ENCODE results near the gene XK.

Gene XK

DNA sequence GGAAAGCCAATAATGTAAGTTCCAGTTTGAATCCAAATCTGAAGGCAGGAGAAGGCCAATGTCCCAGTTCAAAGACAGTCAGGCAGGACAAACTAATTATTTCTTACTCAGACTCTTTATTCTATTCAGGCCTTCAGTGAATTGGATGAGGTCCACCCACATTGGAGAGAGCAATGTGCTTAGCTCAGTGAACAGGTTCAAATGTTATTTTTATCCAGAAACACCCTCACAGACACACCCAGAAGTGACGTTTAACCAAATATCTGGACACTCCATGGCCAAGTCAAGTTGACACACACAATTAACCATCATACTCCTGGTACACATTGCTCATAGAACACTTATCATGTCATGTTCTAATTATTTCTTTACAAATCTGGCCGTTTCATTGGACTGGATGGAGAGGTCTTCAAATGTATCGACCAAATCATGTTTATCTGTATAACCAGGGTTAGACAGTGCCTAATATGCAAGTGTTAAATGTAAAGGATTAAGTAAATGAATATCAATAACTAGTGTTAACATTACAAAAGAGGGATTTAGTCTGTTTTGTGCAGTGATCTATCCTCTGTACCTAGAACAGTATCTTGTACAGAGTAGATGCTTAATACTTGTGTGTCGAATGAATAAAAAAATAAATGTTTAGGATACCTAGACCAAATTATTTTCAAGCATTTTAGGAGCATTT, 27.1 kb upstream of the XK start:
- peaks cover 16% of the 10 kb centered on the region for H3K27me3 ChIP-seq (replicated peaks; ENCODE audit: control insufficient read depth, insufficient read depth, low read length)
- H3K36me3 ChIP-seq (ENCODE audit: control insufficient read depth, insufficient read depth, low read length, severe bottlenecking) = no peaks in the 10 kb centered on the region
- H3K4me3 ChIP-seq (ENCODE audit: low read length) = no peak overlapping the region
- H3K4me1 ChIP-seq (ENCODE audit: control insufficient read depth, insufficient read depth, low read length) = no peaks in the 10 kb centered on the region
- no peak overlapping the region for H3K9ac ChIP-seq (ENCODE audit: low read length)
- no peak for DNase-seq (ENCODE audit: low read depth)
- no peaks in the 10 kb centered on the region for H3K9me3 ChIP-seq (ENCODE audit: control insufficient read depth, low read length)

DNA sequence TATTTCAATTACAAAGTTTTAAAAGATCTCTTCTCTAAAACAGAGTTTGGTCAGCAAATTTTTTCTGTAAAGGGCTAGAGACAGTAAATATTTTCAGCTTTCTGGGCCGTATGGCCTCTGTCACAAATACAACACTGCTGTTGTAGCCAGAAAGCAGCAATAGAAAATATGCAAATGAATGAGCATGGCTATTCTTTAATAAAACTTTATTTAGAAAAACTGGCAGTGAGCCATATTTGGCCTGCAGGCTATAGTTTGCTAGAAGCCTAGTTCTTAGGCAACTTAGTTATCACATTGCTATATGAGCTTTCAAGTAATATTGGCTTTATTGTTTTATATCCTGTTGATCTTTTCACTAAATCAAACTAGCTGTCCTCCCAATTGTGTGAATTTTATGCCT, 26.5 kb upstream of the XK start:
- peaks cover 18% of the 10 kb centered on the region for H3K27me3 ChIP-seq (replicated peaks; ENCODE audit: control insufficient read depth, insufficient read depth, low read length)
- H3K36me3 ChIP-seq (ENCODE audit: control insufficient read depth, insufficient read depth, low read length, severe bottlenecking) = no peaks in the 10 kb centered on the region

DNA sequence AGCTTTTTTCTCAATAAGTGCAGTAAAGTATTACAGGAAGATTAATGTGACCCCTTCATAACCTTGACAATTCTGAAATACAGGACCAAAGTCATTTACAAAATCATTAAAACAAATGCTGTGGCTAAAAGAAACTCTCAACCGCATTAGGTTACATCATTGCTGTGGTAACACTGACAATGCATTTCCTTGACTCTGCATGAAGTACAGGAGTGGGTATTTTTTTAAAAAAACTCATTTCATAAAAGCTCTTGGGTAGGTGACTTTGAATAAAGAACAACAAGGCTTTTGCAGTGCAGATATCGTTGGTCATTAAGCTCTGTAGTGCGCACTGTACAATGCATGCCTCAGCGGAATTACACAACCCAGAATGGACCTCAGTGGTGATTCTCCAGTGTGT, 23.4 kb upstream of the XK start:
- Histone ChIP-seq H3K4me3 (ENCODE audit: low read length) (no peak overlapping the region), H3K9me3 (ENCODE audit: control insufficient read depth, low read length) (no peaks in the 10 kb centered on the region), H3K4me1 (ENCODE audit: control insufficient read depth, insufficient read depth, low read length) (no peaks in the 10 kb centered on the region), H3K27me3 (replicated peaks; ENCODE audit: control insufficient read depth, insufficient read depth, low read length) (peaks cover 8% of the 10 kb centered on the region), H3K9ac (ENCODE audit: low read length) (no peak overlapping the region), H3K36me3 (ENCODE audit: control insufficient read depth, insufficient read depth, low read length, severe bottlenecking) (no peaks in the 10 kb centered on the region)
- no peak for DNase-seq (ENCODE audit: low read depth)

More for the DNA sequence above, 26.5 kb upstream of the XK start:
- no peak overlapping the region for H3K9ac ChIP-seq (ENCODE audit: low read length)
- DNase-seq (ENCODE audit: low read depth) = no peak
- no peaks in the 10 kb centered on the region for H3K9me3 ChIP-seq (ENCODE audit: control insufficient read depth, low read length)
- H3K4me1 ChIP-seq (ENCODE audit: control insufficient read depth, insufficient read depth, low read length) = no peaks in the 10 kb centered on the region
- no peak overlapping the region for H3K4me3 ChIP-seq (ENCODE audit: low read length)

DNA sequence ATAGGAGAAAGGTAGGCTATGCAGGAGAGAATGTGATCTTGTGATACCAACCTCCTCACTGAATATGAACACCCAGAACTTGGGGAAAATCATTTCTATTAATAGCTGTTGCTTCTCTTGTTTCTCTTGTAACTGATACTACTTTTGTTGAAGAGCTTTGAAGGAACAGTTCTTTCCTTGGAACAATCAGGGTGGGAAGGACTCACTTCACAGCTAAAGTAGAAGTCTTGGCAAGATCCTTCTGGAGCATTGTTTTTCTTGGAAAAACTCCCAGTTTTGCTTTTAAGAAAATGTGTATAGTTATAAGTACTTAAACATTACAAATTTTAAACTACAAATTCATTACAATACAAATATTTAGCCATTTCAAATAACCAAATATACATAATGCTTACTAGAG, 19.1 kb upstream of the XK start:
- Histone ChIP-seq H3K4me3 (ENCODE audit: low read length) (no peak overlapping the region), H3K9me3 (ENCODE audit: control insufficient read depth, low read length) (no peaks in the 10 kb centered on the region), H3K27me3 (replicated peaks; ENCODE audit: control insufficient read depth, insufficient read depth, low read length) (peaks cover 10% of the 10 kb centered on the region), H3K36me3 (ENCODE audit: control insufficient read depth, insufficient read depth, low read length, severe bottlenecking) (no peaks in the 10 kb centered on the region), H3K4me1 (ENCODE audit: control insufficient read depth, insufficient read depth, low read length) (no peaks in the 10 kb centered on the region), H3K9ac (ENCODE audit: low read length) (no peak overlapping the region)
- DNase-seq (ENCODE audit: low read depth) = no peak

DNA sequence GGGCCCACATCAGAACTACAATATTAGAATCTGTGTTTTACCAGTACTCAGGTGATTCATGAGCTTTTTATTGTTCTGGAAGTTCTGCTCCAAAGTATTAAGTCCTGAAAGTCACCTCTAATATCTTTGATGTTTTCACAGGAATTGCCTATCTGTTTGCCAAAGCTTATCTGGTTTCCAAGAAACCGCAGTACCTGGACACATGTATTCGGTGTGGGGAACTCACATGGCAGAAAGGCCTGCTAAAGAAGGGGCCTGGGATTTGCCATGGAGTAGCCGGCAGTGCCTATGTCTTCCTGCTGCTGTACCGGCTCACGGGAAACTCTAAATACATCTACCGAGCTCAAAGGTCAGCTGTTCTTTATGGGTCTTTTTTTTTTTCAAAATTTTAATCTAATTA, 18.4 kb upstream of the XK start:
- H3K4me3 ChIP-seq (ENCODE audit: low read length) = no peak overlapping the region
- no peak for DNase-seq (ENCODE audit: low read depth)
- peaks cover 12% of the 10 kb centered on the region for H3K27me3 ChIP-seq (replicated peaks; ENCODE audit: control insufficient read depth, insufficient read depth, low read length)
- H3K9me3 ChIP-seq (ENCODE audit: control insufficient read depth, low read length) = no peaks in the 10 kb centered on the region
- no peak overlapping the region for H3K9ac ChIP-seq (ENCODE audit: low read length)
- H3K36me3 ChIP-seq (ENCODE audit: control insufficient read depth, insufficient read depth, low read length, severe bottlenecking) = no peaks in the 10 kb centered on the region
- no peaks in the 10 kb centered on the region for H3K4me1 ChIP-seq (ENCODE audit: control insufficient read depth, insufficient read depth, low read length)

DNA sequence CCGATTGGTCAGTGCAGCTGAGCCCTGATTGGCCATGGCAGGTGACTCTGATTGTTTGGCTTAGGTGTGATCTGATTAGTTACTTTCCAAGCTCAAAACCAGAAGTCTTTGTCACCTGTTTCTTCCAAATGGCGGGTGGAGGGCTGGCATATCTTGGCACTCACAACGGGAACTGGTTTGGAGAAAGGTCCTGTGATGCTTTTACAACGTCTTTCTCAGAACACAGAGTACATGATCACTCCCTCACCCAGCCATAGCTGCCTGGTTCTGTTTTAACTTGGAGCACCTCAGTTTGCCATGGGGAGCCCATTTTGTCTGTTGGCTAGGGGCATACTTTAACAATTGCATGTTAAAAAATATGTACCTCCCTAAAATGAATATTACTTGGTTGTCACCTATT, 13.0 kb upstream of the XK start:
- no peak for DNase-seq (ENCODE audit: low read depth)
- peaks cover 3% of the 10 kb centered on the region for H3K4me1 ChIP-seq (ENCODE audit: control insufficient read depth, insufficient read depth, low read length)
- no peaks in the 10 kb centered on the region for H3K36me3 ChIP-seq (ENCODE audit: control insufficient read depth, insufficient read depth, low read length, severe bottlenecking)
- no peak overlapping the region for H3K9ac ChIP-seq (ENCODE audit: low read length)
- no peaks in the 10 kb centered on the region for H3K9me3 ChIP-seq (ENCODE audit: control insufficient read depth, low read length)
- peaks cover 14% of the 10 kb centered on the region for H3K27me3 ChIP-seq (replicated peaks; ENCODE audit: control insufficient read depth, insufficient read depth, low read length)
- no peak overlapping the region for H3K4me3 ChIP-seq (ENCODE audit: low read length)

DNA sequence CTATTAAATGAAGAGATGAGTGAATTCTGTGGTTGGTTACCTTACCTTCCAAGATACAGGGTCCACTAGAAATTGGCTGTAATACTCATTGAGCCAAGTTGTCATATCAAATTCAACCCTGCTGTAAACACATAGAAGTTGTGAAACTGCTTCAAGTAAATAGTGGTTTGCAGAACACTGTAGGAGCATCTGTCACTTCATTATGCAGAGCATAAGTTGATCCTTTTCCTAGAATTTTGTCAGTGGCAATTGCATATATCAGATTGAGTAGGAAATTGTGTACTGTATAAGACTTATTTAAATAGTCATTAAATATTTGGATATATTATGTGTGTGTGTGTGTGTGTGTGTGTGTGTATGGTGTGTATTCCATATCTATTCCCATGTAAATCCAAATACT, 8.8 kb upstream of the XK start:
- Histone ChIP-seq H3K9me3 (ENCODE audit: control insufficient read depth, low read length) (no peaks in the 10 kb centered on the region), H3K4me1 (ENCODE audit: control insufficient read depth, insufficient read depth, low read length) (peaks cover 3% of the 10 kb centered on the region), H3K4me3 (ENCODE audit: low read length) (no peak overlapping the region), H3K27me3 (replicated peaks; ENCODE audit: control insufficient read depth, insufficient read depth, low read length) (peaks cover 10% of the 10 kb centered on the region), H3K9ac (ENCODE audit: low read length) (no peak overlapping the region), H3K36me3 (ENCODE audit: control insufficient read depth, insufficient read depth, low read length, severe bottlenecking) (no peaks in the 10 kb centered on the region)
- DNase-seq (ENCODE audit: low read depth) = no peak

DNA sequence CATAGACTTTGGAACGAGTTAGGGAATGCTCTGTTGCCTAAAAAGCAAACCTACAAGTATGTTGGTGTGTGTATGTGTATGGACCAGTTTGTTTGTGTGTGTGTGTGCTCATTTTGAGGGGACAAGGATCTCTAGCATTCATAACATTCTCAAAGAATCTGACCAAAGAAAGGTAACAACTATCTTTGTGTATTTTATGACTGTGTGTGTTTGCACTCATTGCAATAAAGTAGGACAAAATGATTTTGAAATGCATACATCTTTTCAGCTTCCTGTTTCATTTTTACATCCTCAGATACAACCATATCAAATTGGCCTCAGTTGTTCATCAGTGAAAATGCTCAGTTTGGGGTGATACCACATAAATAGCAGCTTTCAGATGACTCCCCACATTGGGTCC, 8.3 kb upstream of the XK start:
- Histone ChIP-seq H3K36me3 (ENCODE audit: control insufficient read depth, insufficient read depth, low read length, severe bottlenecking) (no peaks in the 10 kb centered on the region), H3K27me3 (replicated peaks; ENCODE audit: control insufficient read depth, insufficient read depth, low read length) (peaks cover 10% of the 10 kb centered on the region), H3K4me3 (ENCODE audit: low read length) (no peak overlapping the region), H3K4me1 (ENCODE audit: control insufficient read depth, insufficient read depth, low read length) (peaks cover 3% of the 10 kb centered on the region), H3K9me3 (ENCODE audit: control insufficient read depth, low read length) (no peaks in the 10 kb centered on the region), H3K9ac (ENCODE audit: low read length) (no peak overlapping the region)
- DNase-seq (ENCODE audit: low read depth) = no peak

DNA sequence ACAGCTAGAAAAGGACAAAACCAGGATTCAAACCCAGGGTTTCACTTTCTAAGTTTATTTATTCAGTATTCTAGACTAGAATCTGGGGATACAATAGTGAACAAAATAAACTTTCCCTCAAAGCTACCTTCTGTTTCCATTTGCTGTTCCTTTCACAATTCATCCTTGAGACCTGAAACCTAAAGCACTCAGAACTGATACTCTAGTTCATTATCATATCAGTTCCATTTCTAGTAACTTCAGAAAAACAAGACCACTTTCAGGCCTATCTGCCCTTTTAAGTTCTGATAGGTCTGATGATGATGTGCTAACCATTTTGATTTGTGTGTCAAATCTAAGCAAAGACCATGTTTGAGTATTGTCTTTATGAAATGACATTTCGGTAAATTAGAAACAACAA, 7.8 kb upstream of the XK start:
- no peak for DNase-seq (ENCODE audit: low read depth)
- peaks cover 6% of the 10 kb centered on the region for H3K27me3 ChIP-seq (replicated peaks; ENCODE audit: control insufficient read depth, insufficient read depth, low read length)
- H3K9me3 ChIP-seq (ENCODE audit: control insufficient read depth, low read length) = no peaks in the 10 kb centered on the region
- peaks cover 3% of the 10 kb centered on the region for H3K4me1 ChIP-seq (ENCODE audit: control insufficient read depth, insufficient read depth, low read length)
- H3K4me3 ChIP-seq (ENCODE audit: low read length) = no peak overlapping the region
- no peaks in the 10 kb centered on the region for H3K36me3 ChIP-seq (ENCODE audit: control insufficient read depth, insufficient read depth, low read length, severe bottlenecking)
- H3K9ac ChIP-seq (ENCODE audit: low read length) = no peak overlapping the region

DNA sequence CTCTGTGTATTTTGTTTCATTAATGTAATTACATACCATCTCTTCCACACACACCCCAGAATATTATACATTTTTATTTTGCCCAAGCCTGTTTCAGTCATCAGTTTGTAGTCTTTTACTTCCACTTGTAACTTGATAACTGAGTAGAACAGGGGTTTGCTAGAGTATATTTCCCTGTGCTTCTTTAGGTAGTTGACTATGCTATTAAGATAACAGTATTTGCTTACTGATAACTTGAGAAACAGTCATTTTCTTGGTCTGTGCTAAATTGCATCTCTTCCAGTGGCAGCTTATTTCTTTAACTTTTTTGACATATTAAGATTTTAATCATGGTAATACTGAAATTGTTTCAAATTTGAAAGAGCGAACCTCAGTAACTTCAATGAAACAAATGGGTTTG, 7.0 kb upstream of the XK start:
- Histone ChIP-seq H3K4me3 (ENCODE audit: low read length) (no peak overlapping the region), H3K36me3 (ENCODE audit: control insufficient read depth, insufficient read depth, low read length, severe bottlenecking) (no peaks in the 10 kb centered on the region), H3K9me3 (ENCODE audit: control insufficient read depth, low read length) (no peaks in the 10 kb centered on the region), H3K4me1 (ENCODE audit: control insufficient read depth, insufficient read depth, low read length) (peaks cover 3% of the 10 kb centered on the region), H3K9ac (ENCODE audit: low read length) (no peak overlapping the region), H3K27me3 (replicated peaks; ENCODE audit: control insufficient read depth, insufficient read depth, low read length) (peaks cover 6% of the 10 kb centered on the region)
- DNase-seq (ENCODE audit: low read depth) = no peak

DNA sequence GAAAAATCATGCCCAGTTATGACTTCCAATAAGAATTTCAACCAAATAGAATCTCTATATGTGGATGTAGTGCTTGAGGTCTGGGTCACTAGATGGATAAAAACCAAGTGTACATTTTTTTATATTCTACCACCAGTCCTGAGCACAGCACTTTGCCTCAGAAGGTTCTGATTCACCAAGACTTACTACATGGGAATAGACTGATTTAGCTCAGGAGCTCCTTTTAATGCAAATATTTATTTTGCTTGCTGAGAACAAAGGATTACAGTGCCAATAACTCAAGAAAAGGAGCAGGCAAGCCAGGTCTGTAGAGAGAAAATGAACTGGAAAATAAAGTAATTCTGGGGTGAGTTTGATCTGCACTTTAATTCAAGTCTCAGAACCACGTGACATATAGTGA, 6.4 kb upstream of the XK start:
- no peak overlapping the region for H3K4me3 ChIP-seq (ENCODE audit: low read length)
- peaks cover 3% of the 10 kb centered on the region for H3K4me1 ChIP-seq (ENCODE audit: control insufficient read depth, insufficient read depth, low read length)
- no peaks in the 10 kb centered on the region for H3K36me3 ChIP-seq (ENCODE audit: control insufficient read depth, insufficient read depth, low read length, severe bottlenecking)
- peaks cover 6% of the 10 kb centered on the region for H3K27me3 ChIP-seq (replicated peaks; ENCODE audit: control insufficient read depth, insufficient read depth, low read length)
- no peak overlapping the region for H3K9ac ChIP-seq (ENCODE audit: low read length)
- no peak for DNase-seq (ENCODE audit: low read depth)
- no peaks in the 10 kb centered on the region for H3K9me3 ChIP-seq (ENCODE audit: control insufficient read depth, low read length)

DNA sequence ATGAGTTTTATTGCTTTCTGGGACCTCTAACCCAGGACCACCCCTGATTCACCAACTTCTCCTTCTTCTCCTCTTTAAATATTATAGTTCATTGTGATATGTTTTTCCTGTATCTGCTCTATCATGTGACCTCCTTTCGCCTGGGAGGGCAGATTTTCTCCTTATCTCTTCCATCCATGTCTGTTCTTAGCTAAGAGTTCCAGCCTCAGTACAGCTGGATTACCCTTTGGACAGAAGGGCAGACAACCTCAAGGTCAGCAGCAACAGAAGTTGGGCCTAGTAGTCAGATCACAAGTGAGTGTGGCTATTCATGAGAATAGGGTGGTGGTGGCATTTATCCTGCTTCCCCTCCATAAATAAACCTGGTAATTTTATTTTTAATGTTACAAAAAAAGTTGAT, 5.7 kb upstream of the XK start:
- DNase-seq (ENCODE audit: low read depth) = no peak

More for the DNA sequence above, 5.7 kb upstream of the XK start:
- H3K9ac ChIP-seq (ENCODE audit: low read length) = no peak overlapping the region
- peaks cover 6% of the 10 kb centered on the region for H3K27me3 ChIP-seq (replicated peaks; ENCODE audit: control insufficient read depth, insufficient read depth, low read length)
- H3K9me3 ChIP-seq (ENCODE audit: control insufficient read depth, low read length) = no peaks in the 10 kb centered on the region
- no peaks in the 10 kb centered on the region for H3K36me3 ChIP-seq (ENCODE audit: control insufficient read depth, insufficient read depth, low read length, severe bottlenecking)
- H3K4me3 ChIP-seq (ENCODE audit: low read length) = no peak overlapping the region
- H3K4me1 ChIP-seq (ENCODE audit: control insufficient read depth, insufficient read depth, low read length) = peaks cover 6% of the 10 kb centered on the region
